GM21529 (cell line): ENCODE measurements around the gene CIRBP.
"Not testable (repeated sequence)": the region's sequence is repeated elsewhere in the genome, so short reads cannot be mapped to it uniquely, and the experiment has no call there.

Experiments used
- ATAC-seq: cut with Tn5 transposase; IDR thresholded peaks from one replicate; pipeline ENCODE4 v1.9.1; 2021; ENCODE audit not compliant: unreplicated experiment

Gene CIRBP

DNA sequence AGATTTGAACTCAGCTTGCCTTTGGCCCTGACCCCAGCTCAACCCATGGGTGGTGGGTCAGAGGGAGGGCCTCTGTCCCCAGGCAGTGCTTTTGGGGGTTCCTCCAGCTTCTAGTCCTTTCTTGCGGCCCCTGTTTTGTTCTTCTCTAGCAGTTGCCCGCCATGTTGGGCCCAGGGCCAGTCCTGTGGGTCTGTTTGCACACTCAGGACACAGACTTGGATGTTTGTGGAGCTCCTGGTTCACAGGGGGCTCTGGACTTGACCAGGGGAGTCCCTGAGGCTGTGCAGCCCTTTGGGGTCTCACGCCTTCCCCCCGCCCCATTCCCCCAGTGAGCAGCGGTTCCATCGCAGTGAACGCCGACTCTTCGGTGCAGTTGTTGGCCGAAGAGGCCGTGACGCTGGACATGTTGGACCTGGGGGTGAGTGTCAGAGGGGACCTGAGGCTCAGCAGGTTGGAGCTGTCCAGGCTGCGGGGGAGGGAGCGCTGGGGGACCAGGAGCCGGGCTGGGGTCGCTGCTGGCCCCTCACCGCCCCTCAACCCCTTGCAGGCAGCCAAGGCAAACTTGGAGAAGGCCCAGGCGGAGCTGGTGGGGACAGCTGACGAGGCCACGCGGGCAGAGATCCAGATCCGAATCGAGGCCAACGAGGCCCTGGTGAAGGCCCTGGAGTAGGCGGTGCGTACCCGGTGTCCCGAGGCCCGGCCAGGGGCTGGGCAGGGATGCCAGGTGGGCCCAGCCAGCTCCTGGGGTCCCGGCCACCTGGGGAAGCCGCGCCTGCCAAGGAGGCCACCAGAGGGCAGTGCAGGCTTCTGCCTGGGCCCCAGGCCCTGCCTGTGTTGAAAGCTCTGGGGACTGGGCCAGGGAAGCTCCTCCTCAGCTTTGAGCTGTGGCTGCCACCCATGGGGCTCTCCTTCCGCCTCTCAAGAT lies 25.1 kb upstream of the CIRBP start:
- no peak for ATAC-seq

DNA sequence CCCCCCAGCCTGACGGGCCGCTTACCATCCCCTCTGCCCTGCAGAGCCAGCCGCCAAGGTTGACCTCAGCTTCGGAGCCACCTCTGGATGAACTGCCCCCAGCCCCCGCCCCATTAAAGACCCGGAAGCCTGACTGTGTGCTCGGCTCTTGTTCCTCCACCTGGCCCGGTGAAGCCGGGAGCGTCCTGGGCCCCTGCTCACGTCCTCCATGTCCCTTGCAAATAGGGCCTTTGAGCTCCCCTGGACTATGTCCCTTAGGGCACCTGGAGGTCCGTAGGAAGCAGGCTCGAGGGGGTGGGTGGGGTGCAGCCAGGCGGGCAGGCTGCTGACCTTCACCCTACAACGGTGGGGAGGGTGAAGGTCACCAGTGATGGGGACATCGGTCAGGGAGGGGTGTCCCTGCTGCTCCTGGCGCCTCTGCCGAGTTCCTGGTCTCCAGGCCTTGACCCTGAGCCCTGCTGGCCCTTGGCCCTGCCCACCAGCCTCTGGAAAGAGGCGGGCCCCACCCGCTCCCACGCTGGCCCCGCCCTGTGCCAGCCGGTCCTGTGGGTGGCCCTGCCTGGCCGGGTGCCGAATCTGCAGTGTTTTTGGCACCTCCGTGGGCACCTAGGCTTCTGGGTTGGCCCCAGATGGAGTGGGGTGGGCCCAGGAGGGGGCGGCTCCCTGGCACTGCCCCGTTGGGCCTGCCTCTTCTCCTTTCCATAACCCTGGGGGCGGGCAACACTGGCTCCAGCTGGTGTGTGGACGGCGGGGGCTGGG lies 24.3 kb upstream of the CIRBP start:
- ATAC-seq, result no peak

DNA sequence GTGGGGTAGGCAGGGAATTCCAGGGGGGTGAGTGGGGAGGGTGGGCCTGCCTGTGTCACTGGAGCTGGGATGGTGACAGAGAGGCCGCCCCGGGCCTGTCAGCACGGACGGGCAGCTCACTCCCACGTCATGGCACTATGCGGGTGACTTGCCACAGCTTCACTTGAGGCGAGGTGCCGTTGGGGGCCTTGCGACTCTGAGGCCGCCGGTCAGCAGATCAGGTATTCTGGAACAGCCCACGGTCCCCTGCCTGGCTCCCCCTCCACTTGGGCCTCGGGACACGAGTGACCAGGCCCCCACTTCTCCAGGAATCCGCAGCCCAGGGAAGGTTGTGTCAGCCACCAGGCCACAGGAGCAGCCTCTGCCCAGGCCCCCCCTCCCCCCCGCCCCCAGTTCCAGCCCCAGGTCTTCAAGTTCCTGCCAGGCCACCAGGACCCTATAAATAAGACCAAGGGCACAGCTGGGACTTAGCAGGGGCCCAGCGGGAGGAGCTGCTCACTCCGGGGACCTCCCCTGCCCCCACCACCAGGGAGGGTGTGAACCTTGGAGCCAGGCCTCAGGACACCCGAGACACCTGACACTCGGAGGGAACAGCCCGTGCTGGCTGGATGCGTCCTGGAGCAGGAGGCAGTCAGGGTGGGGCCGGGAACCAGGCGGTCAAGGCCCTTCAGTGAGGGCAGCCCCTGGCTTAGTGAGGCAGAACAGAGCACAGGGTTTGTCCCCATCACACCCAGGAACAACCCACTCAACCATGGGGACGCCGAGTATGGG lies 23.5 kb upstream of the CIRBP start:
- no peak for ATAC-seq

DNA sequence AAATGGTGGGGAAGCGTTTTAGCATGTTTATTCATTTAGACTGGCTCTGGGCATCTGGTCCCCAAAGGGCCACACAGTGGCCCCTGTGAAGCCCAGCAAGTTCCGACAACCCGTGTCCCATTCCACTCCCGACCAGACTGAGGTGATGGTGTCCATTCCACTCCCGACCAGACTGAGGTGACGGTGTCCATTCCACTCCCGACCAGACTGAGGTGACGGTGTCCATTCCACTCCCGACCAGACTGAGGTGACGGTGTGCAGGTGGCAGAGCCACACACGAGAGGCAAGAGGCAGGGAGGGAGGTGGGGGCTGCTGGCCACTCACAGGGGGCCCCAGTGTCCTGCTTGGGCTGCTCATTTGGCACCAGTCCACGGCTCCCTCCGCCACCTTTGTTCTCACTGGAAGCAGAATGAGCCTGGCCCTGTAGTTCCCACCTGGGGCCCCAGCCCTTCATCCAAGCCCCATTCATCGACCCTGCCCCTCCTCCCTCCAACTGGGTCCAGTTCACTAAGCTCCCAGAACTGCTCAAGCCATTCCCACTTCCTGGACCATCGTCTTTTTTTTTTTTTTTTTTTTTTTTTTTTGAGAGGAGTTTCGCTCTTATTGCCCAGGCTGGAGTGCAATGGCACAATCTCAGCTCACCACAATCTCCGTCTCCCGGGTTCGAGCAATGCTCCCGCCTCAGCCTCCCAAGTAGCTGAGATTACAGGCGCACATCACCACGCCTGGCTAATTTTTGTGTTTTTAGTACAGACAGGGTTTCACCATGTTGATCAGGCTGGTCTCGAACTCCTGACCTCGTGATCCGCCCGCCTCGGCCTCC lies 22.7 kb upstream of the CIRBP start:
- not testable (repeated sequence) for ATAC-seq

DNA sequence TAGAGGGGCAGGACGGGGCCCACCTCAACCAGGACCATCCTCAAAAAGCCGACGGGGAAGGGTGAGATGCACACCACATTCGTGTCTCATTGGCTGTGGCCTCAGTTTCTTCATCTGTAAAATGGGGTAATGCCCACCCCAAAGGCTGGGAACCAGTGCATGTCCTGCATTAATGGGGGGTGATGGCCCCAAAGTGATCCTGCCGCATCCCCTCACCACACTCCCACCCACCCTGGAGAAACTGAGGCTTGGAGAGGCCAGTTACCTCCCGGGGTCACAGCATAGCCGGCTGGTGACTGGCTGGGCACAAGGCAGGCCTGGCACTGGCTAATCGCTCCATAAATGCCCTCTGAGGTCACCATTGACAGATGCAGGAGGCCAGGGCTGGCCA lies 21.4 kb upstream of the CIRBP start:
- no peak for ATAC-seq

DNA sequence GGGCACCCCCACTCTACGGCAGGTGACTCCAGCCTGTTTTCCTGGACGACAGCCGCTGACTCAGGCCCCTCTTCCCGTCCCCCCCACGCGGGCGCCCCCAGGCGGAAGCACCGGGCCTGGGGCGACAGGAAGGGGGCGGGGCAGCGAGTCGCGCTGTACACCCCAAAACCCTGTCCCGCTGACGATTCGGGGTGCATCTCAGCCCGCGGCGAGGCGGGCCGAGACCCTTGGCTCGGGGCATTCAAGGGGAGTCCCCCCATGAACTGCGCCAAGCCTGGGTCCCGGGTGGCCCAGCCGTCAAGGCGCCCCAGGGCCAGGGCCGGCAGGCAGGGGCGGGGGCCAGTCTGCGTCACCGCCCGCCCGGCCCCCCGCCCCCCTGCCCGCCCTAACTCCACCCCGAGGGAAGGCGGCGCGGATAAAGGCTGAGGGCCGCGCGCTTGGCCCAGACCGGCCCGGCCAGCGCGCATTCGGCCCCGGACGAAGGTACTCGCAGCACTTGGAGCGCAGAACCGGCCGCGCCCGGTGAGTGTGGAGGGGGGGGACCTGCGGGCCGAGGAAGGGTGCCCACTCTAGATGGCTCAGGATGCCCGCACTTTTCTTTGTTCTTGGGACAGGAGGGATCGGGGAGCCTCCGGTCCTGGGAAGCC lies 20.9 kb upstream of the CIRBP start, which contains the start of gene MIDN:
TSS of gene MIDN (plus strand) at position 445 of the 647 bp plus-strand sequence. CDS start 1,714 bp downstream, outside the sequence.
- peak; percentile 12 for ATAC-seq

DNA sequence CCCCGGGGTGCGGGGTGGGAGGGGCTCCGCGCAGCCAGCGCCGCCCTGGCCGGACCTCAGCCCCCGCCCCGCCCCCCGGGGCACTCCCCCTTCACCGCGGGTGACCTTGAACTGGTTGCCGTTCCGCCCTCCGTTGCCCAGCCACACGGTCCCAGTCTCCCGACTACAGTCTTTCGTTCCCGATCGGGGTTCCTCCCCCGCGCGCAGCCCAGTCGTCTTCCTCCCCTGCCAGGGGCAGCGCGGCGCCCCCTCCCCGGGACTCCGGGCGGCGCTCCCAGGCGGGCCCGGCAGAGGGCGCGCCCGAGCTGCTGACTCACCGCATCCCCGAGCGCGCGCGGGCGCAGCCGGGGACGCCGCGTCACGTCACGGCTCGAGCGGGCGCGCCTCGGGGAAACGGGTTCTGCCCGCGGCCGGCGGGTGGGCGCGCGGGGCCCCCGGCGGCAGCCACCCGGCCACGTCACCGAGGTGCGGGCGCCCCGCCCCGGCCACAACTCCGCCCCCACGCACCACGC lies 20.3 kb upstream of the CIRBP start:
- ATAC-seq, result peak; percentile 24

DNA sequence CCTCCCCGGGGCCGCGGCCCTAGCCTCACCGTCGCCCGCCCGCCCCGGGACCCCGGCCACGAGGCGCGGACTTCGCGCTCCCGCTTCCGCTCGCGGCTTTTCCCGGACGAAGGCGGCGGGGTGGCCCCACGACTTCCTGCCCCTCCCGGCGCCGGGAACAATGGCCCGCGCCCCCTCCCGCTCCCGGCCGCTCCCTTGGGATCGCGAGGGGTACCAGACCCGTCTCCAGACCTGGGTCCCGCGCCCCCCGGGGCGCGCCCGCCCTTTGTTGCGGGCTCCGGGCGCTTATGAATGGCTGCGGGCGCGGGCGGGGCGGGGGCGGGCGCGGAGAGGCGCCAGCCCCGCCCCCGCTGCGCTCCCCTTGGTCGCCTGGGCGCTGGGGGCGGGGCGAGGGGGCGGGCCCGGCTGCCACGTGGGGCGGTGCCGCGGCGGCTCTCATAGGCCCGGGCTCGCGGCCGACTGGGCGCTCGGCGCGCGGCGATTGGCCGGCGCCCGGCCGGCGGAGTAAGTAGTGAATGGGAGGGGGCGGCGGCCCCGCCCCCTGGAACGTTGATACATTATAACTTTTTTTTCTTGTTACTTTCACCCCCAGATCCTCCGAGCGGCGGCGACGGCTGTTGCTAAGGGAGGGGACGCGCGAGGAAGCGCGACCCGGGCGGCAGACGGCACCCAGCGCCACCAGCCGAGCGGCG lies 19.7 kb upstream of the CIRBP start:
- ATAC-seq, result peak; percentile 46

DNA sequence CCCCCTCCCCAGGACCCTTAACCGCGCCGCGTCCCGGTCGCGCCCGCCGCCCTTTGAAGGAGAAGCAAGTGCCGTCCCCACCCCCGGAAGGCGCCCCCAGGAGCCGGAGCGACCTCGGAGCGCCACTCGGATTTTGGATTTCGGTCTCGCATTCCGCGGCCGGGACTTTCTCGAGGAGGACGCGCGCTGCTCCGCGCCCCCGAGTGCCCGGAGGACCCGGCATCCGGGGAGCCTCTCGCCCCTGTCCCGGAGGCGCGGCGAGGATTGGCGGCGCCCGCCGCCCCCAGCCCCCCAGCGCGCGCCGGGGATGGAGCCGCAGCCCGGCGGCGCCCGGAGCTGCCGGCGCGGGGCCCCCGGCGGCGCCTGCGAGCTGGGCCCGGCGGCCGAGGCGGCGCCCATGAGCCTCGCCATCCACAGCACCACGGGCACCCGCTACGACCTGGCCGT lies 19.1 kb upstream of the CIRBP start:
- ATAC-seq, result no peak

DNA sequence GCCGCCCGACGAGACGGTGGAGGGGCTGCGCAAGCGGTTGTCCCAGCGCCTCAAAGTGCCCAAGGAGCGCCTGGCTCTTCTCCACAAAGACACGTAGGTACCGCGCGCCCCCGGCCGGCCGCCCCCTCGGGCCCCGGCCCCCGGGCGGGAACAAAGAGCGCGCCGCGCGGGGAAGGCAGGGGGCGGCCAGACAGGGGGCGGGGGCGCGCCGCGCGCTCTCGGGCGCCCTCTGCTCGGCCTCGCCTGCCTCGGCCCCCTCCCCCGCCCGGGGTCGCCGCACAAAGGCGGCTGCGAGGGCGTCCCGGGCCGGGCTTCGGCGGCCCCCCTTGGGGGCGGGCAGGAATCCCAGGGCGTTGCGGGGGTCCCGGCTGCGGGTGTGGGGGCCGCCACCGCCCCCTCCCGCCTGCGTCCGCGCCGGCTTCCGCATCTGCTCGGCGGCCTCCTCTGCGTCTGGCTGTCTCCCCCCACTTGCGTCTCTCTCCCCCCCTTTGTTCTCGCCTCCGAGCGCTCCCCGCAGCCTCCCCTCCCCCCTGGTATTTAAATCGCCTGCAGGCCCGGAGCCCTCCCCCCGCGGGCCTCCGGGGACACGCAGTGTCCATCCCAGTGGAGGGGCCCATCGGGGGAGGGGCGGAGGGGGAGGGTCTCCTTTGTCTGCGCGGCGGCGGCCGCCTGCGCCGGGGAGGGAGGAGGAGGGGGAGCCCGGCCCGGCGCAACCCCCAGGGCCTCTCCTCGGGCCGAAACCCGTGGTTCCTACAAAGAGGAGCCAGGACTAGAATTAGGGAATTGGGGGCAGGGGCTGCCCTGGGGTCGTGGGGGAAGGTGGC lies 18.5 kb upstream of the CIRBP start:
- no peak for ATAC-seq

DNA sequence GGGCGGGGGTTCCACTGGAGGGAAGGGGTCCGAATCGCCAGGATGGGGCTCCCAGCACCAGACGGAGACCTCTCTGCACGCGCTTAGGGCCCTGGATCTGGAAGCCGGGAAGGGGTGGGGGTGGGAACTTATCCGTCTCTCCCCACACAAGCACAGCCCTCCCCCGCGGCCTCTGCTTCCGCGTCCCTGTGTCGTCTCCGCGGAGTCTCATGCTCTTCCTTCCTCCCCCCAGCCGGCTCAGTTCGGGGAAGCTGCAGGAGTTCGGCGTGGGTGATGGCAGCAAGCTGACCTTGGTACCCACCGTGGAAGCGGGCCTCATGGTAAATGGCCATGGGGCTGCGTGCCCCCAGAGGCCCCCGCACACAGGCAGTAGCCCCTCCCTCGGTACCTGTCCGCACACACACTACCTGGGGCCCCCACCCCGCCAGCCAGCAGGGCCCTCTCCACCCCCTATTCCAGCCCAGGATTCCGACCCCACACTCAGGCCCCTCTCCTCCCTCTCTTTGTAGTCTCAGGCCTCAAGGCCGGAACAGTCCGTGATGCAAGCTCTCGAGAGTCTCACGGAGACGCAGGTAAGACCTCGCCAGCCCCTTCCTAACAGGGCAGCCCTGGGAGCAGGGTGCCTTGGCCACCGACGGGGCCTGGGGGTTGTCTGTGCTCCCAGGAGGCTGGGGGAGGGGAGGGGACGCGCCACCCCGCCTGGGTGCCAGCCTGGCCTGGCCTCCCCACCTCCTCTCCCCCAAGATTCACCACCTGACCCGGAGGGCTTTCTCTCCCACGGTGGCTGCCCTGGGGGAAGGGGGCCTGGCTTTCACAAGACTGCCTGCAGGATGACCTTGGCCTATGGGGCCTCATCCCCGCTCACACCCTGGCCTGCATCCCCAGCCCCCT lies 17.6 kb upstream of the CIRBP start:
- ATAC-seq, result no peak

DNA sequence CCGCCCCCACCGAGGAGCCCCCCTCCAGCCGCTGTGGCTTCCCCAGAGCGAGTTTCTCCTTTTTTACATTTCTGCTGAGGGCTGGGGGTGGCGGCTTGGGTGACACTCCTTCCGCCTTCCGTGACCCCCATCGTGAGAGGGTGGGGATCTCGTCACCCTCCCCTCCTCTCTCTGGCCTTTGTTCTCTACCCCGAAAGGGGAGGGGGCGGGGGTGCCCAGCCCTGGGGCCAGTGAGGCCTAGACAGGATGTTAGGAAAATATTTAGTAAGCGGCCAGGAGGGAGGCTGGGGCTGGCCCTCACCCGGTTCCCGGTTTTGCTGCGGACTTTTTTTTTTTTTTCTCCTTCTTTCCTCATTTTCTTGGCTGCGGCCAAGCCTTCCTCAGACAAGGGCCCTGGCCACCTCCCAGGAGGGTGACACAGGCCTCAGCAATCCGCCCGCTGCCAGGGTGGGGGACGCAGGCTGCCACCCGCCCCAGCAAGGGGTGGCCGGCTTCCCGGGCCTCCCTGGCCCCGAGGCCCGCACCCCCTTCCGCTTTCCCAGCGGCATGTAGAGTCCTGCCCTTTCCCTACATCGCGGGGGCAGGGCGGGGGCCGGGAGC lies 16.8 kb upstream of the CIRBP start:
- no peak for ATAC-seq

DNA sequence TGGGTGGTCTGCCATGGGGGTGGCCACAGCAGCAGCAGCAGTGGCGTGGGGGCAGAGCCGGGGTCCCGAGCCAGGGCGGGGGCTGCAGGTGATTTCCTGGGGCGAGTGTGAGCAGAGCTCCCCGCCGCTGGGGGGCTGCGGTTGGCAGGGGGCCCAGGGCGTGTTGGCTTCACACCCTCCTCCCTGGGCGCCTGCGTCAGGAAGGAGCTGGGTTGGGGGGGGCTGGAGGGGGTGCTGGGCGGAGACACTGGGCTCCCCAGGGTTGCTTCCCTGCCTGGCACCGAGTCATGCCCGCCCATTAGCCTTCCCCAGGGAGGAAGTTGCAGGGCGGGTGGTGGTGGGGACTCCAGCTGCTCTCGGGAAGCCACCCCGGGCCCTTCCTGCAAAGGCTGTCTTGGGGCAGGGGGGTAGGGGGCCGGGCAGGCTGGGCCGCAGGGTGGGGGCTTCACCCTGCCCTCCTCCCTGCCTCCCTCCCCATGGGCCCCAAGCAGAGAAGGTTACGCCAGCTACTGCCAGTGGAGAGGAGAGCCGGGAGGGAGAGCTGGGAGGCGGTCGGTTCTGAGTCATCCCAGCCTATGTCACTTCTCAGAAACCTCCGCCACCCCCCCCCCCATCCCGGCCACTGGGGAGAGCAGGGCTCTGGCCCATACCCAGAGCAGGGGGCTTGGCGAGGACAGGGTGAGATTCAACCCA lies 16.2 kb upstream of the CIRBP start:
- no peak for ATAC-seq

DNA sequence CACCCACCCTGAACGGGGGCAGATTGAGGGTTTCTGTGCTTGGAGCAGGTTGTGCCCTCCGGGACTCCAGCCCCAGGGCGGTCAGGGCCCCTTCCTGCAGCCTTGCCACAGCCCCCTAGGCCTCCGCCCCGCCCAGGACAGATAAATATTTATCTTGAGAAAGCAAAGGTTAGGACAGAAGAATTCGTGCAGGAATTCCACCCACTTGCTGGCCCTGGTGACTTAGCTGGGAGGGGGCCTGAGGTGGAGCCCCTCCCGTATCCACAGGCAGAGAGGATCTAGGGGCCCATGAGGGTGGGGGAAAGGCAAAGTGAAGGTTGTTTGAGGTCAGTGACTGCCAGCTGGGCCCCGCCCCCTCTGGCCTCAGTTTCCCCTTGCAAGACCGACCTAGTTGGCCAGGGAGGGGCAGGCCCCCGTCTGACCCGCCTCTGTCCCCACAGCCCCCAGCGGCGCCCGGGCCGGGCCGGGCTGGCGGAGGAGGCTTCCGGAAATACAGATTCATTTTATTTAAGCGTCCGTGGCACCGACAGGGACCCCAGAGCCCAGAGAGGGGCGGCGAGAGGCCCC lies 15.5 kb upstream of the CIRBP start:
- ATAC-seq, result no peak

DNA sequence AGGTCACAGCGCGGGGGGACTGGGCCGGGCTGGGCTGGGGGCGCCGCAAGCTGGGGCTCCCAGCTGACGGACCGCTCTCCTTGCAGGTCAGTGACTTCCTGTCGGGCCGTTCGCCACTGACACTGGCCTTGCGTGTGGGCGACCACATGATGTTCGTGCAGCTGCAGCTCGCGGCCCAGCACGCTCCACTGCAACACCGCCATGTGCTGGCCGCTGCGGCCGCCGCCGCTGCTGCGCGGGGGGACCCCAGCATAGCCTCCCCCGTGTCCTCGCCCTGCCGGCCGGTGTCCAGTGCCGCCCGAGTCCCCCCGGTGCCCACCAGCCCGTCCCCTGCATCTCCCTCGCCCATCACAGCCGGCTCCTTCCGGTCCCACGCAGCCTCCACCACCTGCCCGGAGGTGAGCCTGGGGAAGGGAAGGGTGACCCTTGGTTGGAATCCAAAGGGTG lies 15.0 kb upstream of the CIRBP start:
- ATAC-seq, result no peak
